Neural progenitor cell (in vitro differentiated cells): ENCODE measurements around the gene CFAP221.

Source experiments
- CTCF ChIP-seq: fragments of 200-600 bp; sonication (generic); IDR thresholded peaks from 2 replicates; pipeline ENCODE4 v1.5.1; 2017; ENCODE audit warnings: antibody characterized with exemption, mild to moderate bottlenecking
- EZH2phosphoT487 ChIP-seq: fragments of 200-600 bp; sonication (generic); IDR thresholded peaks from 2 replicates; pipeline ENCODE4 v1.6.1; 2017; ENCODE audit warnings: antibody characterized with exemption

- TF ChIP-seq CTCF (no peak), EZH2phosphoT487 (no peak)
These were observed 40.2 kb downstream of the CFAP221 start for GRCh38 chr2:119584469-119584868.
